ENCODE data around the gene BCR.

The BCR gene

DNA sequence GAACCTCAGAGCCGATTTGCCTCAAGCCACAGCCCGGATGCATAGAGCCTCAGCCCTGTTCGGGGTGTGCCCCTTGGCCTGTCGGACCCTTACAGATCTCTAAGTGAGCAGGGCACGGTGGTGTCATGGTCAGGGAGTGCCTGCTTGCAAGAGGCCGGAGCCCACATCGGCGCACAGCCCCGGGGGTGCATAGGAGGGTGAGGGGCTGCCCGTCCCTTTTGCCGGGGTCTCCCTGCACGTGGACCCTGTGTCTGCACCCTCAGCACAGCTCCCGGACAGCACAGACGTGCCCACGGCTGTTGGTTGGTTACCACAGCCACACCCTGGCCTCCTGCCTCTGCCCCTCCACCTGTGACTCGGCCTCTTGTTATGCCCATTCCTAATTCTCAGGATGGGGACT lies 28.5 kb upstream of the BCR start:
- DNase-seq (ENCODE audit: low read depth) = peak; percentile 12

DNA sequence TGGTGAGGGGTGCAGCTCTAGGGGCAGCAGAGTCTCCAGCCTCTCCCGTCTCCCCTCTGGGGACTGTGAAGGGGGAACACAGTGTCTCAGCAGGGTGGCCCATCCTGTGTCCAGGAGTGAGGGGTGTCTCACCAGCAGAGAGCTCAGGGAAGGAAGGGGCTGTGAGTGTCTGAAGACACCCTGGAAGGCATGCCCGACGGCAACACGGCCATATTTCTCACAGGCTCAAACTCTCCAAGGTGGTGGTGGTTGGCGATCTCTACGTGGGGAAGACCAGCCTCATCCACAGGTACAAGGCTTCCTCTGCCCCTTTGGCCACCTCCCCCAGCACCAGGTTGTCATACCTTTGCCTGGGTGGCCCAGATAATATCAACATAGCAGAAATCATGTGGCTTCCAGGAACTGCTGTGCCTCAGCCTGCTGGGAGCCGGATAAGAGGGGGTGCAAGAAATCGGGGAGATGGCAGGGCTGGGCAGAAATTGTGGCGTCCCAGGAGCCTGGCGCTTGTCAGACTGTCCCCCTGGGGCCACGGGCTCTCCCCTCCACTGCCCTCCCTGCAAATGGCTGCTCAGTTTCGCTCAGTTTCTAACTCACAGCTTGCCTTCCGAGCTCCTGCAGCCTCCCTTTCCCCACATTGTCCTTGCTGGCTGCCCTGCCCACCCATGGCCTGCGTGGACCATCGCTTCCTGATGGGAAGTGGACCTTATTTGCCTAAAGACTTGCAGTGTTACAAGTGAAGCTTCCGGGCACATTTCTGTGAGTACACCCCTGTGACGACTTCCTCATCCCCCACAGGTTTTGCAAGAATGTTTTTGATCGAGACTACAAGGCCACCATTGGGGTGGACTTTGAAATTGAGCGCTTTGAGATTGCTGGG lies 27.8 kb upstream of the BCR start:
- DNase-seq (ENCODE audit: low read depth) = no peak

DNA sequence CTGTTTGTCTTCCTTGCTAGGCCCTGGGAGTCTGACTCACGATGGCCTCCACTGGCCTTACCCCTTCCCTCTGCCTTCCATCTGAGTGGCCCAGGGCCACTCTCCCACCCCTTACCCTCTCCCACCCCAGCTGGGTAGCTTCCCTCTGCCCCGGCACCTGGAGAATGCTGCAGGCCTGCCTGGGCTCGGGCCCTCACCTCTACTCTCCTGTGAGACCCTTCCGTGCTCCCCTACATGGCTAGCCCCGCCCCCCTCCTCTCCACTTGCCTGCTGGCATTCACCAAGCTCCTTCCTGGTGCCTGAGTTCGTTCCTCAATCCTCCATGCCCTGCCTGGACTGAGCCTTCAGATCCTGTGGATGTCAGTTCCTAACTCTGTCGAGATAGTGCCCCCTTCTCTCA lies 26.3 kb upstream of the BCR start:
- no peak for DNase-seq (ENCODE audit: low read depth)

DNA sequence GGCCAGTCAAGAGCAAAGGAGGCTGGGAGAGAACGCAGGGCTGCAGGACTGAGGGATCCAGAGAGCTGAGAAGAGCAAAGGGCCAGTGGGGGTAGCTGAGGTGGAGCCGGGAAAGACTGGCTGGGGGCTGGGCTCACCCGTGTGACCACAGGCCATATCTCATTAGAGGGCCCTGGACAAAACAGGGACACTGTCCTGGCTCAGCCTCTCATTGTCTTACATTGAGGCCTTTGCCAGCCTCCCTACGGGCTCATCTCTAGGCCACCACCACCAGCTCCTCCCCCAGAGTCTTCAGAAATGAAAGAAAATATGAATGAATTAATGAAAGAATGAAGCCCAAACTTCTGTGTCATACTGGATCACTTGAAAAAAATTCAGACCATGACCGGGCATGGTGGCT lies 25.8 kb upstream of the BCR start:
- DNase-seq (ENCODE audit: low read depth) = no peak

DNA sequence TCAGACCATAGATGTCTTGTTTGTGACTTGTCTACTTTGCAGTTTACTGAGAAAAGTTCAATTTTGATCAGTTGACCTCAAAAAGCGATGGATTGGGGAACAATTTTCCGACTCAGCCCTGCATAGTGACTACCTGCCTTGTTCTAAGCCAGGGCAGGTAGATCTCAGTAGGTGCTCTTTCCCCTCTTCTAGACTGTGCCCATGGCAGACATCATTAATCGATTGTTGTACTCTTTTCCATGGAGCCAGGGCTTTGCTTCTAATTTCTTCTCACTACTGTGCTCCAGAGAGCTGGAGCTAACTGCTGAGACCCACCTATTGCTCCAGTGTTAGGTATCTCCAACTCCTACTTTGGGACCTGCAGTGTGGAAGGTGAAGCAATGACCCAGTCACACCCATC lies 25.2 kb upstream of the BCR start:
- no peak for DNase-seq (ENCODE audit: low read depth)

DNA sequence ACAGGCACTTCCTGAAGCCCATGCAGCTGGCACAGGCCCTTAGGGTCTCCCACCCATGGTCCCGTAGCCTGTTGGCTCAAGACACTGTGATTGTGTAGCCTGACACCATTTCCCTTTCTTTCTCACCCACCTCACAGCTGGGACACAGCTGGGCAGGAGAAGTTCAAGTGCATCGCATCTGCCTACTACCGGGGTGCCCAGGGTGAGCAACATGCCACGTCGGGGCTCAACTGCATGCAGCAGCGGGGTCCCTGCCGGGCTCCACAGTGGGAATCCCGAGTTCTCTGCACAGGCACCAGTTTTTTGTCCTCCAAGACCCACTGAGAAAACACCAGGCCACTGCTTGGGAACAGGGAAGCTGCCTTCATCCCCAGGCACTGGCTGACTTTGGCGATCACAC lies 24.5 kb upstream of the BCR start:
- no peak for DNase-seq (ENCODE audit: low read depth)

DNA sequence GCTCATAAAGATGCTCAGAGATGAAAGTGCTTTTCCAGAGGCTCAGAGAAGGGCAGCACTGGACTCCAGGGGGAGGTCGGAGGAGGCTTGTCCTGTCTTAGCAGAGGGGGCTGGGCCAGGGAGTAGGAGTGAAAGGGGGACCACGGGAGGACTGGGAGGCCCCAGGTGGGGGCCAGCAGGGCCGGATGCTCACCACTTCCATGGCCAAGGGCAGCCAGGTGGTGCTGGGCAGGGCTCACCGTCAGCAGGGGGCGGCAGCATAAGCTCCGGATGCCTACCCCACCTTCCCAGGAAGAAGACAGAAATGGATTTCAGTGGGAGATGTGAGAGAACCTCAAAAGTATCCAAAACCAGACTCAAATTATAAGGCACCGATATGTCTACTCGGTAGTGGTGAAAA lies 24.0 kb upstream of the BCR start:
- no peak for DNase-seq (ENCODE audit: low read depth)

DNA sequence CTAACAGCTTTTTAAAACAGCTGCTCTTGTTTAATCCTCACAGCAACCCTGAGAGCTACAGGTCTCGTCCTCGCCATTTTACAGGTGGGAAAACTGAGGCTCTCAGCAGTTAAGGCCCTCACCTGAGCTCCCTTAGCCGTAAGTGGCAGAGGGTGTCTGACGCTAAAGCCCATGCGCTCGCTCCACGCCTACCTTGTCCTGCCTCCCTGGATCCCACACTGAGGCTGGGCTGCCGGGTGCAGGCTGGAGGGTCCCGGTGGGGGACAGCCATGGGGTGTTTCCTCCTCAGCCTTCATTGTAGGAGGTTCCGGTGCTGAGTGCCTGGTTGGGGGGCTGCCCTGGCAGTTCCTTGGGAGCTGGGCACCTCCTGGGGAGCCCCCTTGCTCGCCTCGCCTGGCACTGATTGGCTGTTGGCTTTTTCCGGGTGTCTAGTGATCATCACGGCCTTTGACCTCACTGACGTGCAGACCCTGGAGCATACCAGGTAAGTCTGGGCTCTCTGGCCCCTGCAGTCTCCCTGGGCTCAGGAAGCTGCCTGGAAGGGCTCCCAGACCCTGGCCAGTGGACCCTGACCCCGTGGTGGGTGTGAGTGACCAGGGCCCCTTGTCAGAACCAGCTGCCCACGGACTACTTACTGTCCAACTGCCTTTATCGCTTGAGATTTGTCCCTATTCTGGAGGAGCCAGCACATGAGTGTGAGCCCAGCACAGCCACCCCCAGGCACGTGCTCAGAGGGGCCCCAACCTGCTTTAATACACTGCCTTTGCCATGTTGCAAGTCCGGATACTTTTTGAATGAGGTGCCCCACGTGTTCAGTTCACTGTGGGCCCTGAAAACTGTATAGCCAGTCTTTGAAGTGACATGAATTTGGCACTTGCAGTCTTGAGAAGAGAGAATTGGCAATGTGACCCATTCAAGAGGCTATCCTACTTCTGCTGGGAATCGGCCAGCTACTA lies 22.5 kb upstream of the BCR start:
- DNase-seq (ENCODE audit: low read depth) = no peak

DNA sequence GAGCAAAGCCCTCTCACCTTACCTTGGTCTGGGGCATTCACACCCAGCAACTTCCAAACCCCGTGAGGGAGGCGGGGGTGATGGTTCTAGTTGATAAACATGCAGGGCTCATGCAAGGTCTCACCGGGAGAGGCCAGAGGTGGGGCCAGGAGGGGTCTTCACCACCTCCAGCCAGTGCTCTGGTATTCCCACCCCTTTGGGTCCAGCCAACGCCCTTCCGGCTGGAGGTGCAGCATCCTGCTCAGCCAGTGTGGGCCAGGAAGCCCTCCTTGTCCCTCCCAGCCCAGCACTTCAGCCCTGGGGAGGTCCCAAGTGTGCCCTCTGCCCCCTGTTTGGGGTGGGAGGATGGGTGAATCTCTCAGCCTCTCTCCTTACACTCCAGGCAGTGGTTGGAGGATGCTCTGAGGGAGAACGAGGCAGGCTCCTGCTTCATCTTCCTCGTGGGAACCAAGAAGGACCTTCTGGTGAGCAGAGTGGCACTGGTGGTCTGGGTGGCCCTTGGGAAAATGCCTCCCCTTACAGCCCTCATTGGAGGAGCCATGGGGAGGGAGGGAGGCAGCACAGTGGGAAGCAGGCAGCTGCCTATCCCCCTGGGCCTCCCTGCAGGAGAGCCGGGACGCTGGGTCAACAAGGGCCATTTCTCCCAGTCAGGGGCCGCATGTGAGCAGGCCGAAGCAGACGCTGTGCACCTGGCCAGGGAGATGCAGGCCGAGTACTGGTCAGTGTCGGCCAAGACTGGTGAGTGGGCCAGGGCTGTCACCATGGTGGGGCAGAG lies 21.6 kb upstream of the BCR start:
- no peak for DNase-seq (ENCODE audit: low read depth)

DNA sequence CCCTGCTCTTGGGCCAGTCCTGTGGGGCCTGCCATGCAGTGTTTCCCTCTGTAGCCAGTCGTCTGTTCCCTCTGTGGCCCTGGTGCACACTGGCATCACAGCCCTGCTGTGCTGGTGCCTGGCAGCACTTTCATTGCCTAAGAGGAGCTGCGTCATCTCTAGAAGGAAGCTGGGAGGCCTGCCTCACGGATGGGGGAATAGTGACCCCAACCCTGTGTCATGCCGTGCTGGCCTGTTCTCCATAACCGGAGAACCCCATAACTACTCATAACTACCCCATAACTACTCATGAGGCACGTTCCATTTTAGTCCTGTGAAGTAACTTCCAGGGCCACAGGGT lies 21.0 kb upstream of the BCR start:
- DNase-seq (ENCODE audit: low read depth) = no peak

DNA sequence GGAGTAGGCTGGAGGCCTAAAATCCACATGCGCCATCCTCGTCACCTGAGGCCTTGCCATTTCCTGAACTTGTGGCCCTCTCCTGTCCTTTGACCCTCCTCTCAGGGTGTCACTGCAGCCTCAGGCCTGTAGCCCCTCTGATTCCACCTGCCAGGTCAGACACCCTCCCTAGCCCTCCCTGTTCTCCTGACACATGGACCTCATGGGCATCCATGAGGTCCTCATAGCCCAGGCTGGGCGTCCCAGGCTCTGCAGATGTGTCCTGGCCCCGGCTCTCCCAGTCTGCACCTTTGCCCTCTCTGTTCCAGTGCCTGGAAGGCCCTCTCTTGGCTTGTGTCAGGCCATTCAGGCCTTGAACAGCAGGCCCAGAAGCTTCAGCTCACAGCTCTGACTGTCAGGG lies 19.3 kb upstream of the BCR start:
- no peak for DNase-seq (ENCODE audit: low read depth)

DNA sequence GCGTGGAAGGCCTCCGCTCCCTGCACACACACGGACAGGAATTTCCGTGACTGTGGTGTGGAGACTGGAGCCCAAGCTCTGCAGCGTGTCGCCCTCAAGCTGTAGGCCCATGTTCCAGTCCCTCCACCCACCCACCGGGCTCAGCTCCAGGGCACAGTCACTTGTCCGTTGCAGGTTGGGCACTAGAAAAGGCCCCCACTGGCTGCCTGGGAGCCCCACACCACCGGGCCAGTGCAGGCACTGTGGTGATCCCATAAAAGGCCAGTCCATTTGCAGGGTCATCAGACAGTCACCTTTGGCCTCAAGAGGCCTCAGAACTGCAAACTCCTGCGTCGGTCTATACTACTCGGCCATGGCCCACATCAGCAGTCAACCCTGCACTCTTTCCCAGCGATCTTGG lies 18.7 kb upstream of the BCR start:
- DNase-seq (ENCODE audit: low read depth) = no peak

DNA sequence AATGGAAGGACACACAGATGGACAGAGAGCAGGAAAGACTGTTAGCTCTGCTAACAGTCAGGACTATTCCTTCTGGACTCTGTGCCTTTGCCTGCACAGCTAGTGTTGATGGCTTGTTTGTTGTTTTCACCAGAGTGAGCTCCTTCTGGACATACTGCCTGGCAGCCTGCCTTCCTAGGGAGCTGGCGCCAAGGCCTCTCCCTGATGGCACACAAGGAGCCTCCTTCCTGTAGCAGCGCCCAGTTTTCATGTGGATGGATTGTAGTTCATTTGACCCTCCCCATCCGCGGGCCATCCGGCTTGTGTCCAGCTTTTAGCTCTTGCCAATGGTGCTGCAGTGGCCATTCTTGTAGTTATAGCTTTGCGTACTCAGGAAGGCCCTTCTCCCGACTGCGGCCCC lies 16.6 kb upstream of the BCR start:
- DNase-seq (ENCODE audit: low read depth) = no peak

DNA sequence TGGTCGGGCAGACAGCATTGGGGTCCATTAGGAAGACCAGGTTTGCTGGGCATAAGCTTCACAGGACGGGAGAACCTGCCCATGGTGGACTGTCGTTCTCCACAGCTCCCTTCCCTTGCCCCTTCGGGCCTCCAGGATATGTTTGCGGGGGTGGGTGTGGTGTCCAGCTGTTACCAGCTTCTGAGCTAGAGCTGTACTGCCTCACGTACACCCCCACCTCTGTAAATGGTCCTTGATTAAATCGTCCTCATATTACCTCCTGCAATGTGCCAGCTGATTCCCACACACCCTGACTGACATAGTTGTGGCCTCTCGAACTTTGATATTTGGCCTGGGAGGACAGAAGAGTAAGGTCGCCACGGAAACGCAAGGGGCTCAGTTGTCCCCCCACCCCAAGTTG lies 16.2 kb upstream of the BCR start:
- no peak for DNase-seq (ENCODE audit: low read depth)

DNA sequence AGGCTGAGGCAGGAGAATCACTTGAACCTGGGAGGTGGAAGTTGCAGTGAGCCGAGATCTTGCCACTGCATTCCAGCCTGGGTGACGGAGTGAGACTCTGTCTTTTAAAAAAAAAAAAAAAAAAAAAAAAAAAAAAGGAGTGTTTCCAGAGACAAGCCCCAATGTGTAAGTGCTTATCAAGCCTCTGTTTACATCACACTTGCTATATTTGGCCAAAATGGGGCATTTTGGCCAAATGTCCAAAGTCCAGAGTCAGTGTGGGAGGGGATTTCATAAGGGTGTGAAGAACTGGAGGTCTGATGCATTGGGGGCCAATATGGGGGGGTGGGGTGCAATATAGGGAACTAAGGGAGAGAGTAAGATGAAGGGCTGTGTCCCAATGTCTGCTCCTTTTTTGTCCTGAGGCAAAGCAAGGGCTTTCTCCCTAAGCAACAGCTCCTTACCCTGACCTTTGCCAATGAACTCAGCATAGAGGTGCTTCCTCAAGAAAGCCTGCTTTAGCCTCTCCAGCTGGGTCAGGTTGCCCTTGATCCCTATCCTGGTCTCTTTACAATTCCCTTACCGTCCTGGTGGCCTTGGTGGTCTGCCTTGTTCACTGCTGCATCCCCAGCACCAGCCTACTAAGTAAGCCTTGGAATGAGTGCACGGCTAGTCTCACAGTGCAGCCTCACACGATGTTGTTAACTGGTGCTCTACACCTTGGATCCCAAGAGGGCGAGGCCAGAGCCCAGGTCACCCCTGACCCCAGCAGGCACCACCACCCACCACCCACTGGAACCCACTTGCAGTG lies 14.1 kb upstream of the BCR start:
- DNase-seq (ENCODE audit: low read depth) = no peak

DNA sequence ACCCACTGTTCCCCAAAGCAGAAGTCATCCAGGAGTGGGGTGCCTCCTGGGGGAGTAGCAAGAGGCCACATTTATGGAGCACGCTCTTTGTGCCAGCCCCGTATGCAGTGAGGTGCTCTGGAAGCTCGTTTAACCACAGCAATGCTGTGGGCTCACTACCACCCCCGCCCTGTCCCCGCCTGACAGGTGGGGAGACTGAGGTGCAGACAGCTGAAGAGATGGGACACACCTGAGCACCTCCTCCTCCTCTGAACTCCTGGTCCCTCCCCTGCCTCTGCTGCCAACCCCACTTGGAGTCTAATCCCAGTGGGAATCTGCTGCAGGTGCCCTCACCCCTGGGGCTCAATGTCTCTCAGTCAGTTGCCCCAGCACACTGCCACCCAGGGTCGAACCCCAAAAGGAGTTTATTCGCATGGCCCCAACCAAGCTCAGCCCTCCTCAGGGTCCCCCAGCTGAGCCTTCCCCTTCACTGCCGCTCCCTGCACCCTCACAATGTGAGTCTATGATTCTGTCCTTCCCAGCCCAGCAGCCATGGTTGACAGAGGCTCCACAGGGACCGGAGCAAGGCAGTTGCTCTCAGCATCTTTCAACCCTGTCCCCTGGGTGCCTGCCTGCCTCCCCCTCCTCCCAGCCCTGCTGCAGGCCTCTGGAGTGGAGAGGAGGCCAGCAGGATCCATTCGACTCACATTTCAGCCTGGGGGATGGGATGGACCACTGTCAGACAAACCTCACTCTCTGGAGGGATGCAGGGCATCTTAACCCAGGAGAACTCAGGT lies 13.3 kb upstream of the BCR start:
- DNase-seq (ENCODE audit: low read depth) = no peak

DNA sequence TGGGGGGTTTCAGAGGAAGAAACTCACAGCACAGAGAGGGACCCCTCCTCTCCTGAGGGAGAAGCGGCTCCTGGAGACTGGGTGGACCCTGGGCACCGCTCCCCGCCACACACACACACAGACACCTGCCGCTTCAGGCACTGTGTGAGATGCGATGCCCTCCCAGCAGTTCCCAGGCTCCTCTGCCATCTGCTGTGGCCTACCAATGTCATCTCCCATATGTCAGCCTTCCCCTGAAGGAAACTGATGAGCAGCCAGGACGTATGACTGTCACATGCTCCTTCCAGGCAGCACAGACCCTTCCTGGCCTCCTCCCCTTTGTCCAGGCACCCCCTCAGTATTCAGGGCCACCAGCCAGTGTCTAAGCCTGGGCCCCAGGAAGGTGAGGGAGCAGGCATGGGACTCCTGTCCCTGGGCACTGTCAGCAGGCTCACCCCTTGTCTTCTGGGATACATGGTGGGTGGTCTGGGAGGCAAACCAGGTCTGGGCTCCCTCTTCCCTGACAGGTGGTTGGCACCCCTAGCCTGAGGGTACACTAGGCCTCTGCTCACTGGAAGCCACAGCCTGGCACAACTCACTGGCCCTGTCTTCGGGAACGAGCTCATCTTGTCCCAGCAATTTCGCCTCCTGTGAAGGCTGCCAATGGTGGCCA lies 11.8 kb upstream of the BCR start:
- DNase-seq (ENCODE audit: low read depth) = no peak

DNA sequence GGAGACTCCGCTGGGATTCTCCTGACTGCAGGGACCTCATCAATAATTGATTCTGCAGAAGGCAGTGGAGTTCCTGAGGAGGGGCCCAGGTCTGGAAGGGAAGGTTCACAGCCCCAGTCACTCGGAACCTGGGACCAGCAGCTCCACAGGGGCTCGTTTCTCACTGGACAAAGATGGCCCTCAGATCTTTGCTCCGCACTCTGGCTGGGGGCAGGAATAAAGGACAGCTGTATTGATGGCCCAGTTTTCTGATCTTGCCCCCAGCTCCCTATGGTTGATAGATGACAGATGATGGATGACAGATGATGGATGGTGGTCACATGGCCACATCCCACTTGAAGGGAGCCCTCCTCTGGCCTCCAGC lies 11.3 kb upstream of the BCR start:
- no peak for DNase-seq (ENCODE audit: low read depth)

DNA sequence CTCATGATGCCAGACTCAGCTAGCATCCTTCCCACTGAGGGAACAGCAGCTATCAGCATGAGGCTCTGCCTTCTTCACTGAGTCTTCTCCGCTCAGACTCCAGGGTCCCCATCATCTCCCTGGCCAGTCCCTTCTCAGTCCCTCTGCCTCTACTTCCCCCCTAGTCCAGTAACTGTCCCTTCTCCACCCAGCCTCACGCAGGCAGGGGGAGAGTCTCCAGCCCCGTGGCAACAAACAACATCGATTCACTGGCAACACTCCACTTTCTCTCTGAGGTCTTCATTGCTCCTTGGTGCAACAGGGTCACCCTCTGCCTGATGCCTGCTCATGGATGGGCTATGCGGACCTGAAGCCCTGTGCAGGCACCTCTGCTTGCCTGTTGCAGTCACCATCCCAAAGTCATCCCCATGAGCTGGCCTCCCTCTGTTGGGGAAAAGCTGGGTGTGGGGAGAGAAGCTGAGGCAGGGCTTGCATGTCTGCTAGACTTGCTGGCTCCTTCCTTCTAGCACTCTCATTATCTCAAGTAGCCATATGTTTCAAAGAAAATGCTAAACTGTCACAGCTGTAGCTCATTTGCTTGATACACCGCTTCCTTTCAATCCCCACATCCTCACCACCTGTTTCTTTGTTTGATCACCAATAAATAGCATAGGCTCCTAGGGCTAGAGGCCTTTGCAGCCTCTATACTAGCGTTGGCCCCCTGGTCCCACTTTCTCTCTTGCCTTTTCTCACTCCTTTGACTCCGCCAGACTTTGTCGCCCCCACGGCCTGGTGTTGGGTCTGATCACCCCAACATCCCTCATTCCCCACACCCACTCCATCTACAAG lies 4.3 kb upstream of the BCR start:
- DNase-seq (ENCODE audit: low read depth) = no peak

DNA sequence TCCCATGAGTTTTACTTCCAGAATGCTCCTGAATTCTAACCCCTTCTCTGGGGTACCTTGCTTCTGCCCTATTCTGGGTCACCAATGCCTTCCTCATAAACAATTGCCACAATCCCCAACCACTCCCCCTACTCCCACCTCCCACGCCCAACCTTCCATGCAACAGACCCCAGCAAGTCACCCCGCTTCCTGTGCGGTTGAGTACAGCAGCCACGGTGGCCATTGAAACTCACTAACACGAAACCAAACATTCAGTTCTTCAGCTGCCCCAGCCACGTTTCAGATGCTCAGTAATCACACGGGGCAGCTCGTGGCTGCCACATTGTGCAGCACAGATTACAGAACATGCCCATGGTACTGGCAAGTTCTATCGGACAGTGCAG lies 3.7 kb upstream of the BCR start:
- DNase-seq (ENCODE audit: low read depth) = no peak
